HFFc6 (cell line): ENCODE results near the gene CDC5L. TPM values are rescaled to one million over a fixed set of nuclear protein-coding genes. Genes with fewer than 3 reads are reported as not detected.

Experiments used
- DNase-seq: peaks from one replicate; pipeline ENCODE4 v3.0.0-alpha.2; 2018
- H3K27ac Mint-ChIP-seq: 2 replicates; pipeline ENCODE4 v1.8.0; 2020; ENCODE audit warnings: mild to moderate bottlenecking, mixed read lengths
- H3K27me3 Mint-ChIP-seq: 2 replicates; pipeline ENCODE4 v1.8.0; 2021; ENCODE audit warnings: mild to moderate bottlenecking, moderate library complexity, mixed read lengths; ENCODE audit not compliant: insufficient read depth
- H3K36me3 Mint-ChIP-seq: 2 replicates; pipeline ENCODE4 v1.8.0; 2021; ENCODE audit warnings: low read depth, mixed read lengths
- H3K4me1 Mint-ChIP-seq: 2 replicates; pipeline ENCODE4 v1.8.0; 2020; ENCODE audit warnings: low read depth, mixed read lengths
- H3K4me3 Mint-ChIP-seq: 2 replicates; pipeline ENCODE4 v1.8.0; 2020; ENCODE audit warnings: mild to moderate bottlenecking, moderate library complexity, mixed read lengths
- H3K9me3 Mint-ChIP-seq: 2 replicates; pipeline ENCODE4 v1.8.0; 2020; ENCODE audit warnings: mild to moderate bottlenecking, mixed read lengths
- total RNA-seq, 6 experiments: library from RNA; stranded (reverse); fragmentation: NEBNext Ultra II Directional; extraction: Animal tissue kit (Norgen Biotek cat#: 25700); gene quantifications; 2 replicates in 1 of 6; 3 replicates in 5 of 6; pipeline ENCODE4 v1.2.3, GENCODE V29; 2021
- TF ChIP-seq, protein P1 (sequence below): fragments of 200-600 bp; sonication (generic); IDR thresholded peaks from 2 replicates; pipeline ENCODE4 v1.5.0; 2021; ENCODE audit warnings: antibody characterized with exemption, mild to moderate bottlenecking

CDC5L gene
- total RNA-seq, 6 experiments from 2014 or later: 17.9 to 23.5 (median 21.6) TPM

DNA sequence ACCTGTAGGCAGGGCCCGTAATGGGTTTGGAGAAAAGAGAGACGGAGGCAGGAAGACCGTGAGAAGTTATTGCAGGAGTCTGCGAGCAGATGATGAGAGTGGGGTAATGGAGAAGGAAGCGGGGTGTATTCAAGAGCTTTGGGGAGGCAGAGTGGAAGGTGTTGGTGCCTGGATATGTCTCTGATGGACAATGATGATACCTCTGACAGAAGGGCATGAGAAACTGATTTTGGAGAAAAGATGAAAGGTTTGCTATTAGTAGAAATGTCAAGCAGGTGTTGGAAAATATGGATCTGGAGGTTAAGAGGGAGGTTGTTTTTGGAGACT is 69.4 kb downstream of the CDC5L start:
- Mint-ChIP-seq H3K4me1 (peaks cover 39% of the 10 kb centered on the region), H3K4me3 (peak overlapping the region; percentile 61), H3K27ac (peak overlapping the region; percentile 70), H3K36me3 (no peaks in the 10 kb centered on the region), H3K9me3 (no peaks in the 10 kb centered on the region), H3K27me3 (no peaks in the 10 kb centered on the region; the same call in 1 of the 2 replicates)
- TF ChIP-seq, protein P1, sequence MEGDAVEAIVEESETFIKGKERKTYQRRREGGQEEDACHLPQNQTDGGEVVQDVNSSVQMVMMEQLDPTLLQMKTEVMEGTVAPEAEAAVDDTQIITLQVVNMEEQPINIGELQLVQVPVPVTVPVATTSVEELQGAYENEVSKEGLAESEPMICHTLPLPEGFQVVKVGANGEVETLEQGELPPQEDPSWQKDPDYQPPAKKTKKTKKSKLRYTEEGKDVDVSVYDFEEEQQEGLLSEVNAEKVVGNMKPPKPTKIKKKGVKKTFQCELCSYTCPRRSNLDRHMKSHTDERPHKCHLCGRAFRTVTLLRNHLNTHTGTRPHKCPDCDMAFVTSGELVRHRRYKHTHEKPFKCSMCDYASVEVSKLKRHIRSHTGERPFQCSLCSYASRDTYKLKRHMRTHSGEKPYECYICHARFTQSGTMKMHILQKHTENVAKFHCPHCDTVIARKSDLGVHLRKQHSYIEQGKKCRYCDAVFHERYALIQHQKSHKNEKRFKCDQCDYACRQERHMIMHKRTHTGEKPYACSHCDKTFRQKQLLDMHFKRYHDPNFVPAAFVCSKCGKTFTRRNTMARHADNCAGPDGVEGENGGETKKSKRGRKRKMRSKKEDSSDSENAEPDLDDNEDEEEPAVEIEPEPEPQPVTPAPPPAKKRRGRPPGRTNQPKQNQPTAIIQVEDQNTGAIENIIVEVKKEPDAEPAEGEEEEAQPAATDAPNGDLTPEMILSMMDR: no peak
- no peak for DNase-seq

DNA sequence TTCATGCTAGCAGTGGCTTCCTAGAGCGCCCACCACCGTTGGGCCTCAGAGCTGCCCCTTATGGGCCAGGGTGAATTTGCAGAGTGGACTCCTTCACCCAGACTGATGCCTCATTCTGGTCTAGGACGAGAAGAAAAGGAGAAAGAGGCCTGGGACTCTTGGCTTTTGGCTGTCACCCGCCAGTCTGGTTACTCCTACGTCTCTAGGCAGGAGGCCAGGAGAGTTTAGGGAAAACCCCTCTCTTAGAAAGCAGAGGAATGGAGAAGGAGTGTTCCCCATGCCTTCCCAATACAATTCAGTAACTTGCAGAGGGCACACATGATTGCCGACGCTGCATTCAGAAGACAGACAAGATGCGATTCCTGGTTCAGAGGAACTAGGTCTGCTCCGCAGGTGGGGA is 70.1 kb downstream of the CDC5L start:
- Mint-ChIP-seq H3K27ac (no peak overlapping the region), H3K36me3 (no peaks in the 10 kb centered on the region), H3K9me3 (no peaks in the 10 kb centered on the region), H3K4me3 (no peak overlapping the region), H3K27me3 (peaks cover 2% of the 10 kb centered on the region; the same call in 1 of the 2 replicates), H3K4me1 (peaks cover 32% of the 10 kb centered on the region)
- TF ChIP-seq, protein P1: no peak
- no peak for DNase-seq

DNA sequence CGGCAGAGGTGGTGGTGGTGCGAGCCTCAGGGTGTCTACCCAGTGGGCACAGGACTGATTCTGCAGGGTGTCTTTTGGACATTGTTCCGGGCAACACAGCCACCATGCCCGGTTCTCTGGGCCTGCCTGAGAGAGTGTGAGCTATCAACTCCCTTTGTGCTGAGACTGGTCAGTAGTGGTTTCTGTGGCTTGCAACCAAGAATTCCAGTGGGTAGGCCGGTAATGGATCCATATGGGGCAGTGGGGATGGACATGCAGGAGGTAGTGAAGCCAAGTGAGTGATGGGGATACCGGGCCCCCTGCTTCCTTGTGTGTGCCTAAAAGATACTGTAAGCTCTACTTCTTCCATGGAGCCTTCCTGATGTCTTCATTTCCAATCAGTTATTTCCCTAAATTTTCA is 71.0 kb downstream of the CDC5L start:
- H3K36me3 Mint-ChIP-seq: no peaks in the 10 kb centered on the region

DNA sequence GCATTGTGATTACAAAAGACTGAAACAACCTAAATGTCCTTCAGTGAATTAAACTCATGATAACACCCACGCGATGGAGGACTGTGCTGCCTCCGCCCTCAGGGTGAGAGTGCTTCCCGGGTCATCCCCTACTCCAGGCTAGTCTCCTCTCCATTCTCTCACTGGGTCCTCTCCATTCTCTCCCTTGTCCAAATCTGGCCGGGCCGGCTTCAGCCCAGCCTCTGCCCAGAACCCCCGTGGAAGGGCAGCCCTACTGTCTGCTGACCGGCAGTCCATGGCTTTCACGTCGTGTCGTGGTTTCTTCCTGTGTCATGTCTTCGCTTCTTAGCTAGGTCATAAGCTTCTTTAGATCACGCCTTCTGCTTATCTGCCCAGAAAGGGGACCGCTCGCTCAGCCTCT is 74.8 kb downstream of the CDC5L start:
- TF ChIP-seq, protein P1: no peak
- Mint-ChIP-seq H3K4me1 (peaks cover 21% of the 10 kb centered on the region), H3K27ac (no peak overlapping the region), H3K36me3 (no peaks in the 10 kb centered on the region), H3K27me3 (peaks cover 2% of the 10 kb centered on the region; the same call in 1 of the 2 replicates), H3K9me3 (no peaks in the 10 kb centered on the region), H3K4me3 (no peak overlapping the region)
- no peak for DNase-seq

More for the DNA sequence above, 71.0 kb downstream of the CDC5L start:
- Mint-ChIP-seq H3K9me3 (no peaks in the 10 kb centered on the region), H3K27me3 (peaks cover 2% of the 10 kb centered on the region; the same call in 1 of the 2 replicates), H3K27ac (no peak overlapping the region), H3K4me1 (peaks cover 23% of the 10 kb centered on the region), H3K4me3 (no peak overlapping the region)
- TF ChIP-seq, protein P1: no peak
- no peak for DNase-seq

DNA sequence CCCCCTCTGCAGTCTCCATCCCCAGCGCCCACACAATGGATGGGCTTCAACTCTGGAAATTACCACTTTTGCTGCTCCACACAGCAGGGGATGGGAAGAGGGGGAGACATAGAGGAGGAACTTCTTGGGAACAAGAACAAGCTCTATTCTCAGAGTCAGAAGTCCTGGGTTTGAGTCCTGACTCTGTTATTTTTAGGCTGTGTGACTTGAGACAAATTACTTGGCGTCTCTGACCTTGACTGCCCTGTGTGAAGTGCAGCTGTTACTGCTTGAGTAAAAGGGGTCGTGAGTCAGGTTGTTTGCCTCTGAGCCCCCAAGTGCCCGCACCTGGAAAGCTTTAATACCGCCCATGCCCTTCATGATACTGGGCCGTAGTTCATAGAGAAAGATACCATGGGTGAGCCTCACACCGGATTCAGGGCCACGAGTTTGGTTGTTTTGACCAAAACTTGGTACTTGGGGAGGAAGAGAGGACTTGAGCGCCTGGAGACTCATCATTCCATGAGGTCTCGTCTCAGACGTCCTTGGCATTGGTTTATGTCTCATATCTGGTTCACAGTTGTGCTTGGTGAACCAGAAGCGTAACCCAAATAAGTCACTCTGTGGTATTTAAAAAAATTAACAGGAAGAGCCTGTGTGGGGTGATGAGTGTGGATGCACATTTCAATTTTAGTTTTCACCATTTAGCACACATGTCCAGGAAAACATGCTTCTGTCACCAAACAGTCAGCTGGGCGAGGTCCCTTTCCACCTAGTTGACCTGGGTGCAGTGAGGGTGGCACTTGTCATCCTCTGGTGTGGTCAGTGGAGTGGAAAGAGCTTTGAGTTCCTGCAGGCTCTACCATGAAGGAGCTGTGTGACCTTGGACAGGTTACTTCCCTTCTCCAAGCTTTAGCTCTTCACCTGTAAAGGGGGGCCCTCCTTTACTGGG is 75.6 kb downstream of the CDC5L start:
- H3K27ac Mint-ChIP-seq: no peak overlapping the region

More for the DNA sequence above, 75.6 kb downstream of the CDC5L start:
- Mint-ChIP-seq H3K4me1 (peaks cover 20% of the 10 kb centered on the region), H3K27me3 (peaks cover 2% of the 10 kb centered on the region; the same call in 1 of the 2 replicates), H3K36me3 (no peaks in the 10 kb centered on the region), H3K9me3 (no peaks in the 10 kb centered on the region), H3K4me3 (no peak overlapping the region)
- no peak for DNase-seq
- TF ChIP-seq, protein P1: no peak
